HFF-Myc (cell line): ENCODE results near the gene ZFYVE27.

Experiments used
- DNase-seq: peaks from one replicate; pipeline ENCODE4 v3.0.0-alpha.2; 2011; ENCODE audit warnings: low read depth; ENCODE audit errors: extremely low read depth
- H3K4me3 ChIP-seq: replicated peaks from 2 replicates; pipeline ENCODE4 v1.5.1; 2011; ENCODE audit warnings: low read depth, mild to moderate bottlenecking, control low read depth, low read length
- TF ChIP-seq, protein P1 (sequence below): IDR thresholded peaks from 2 replicates; pipeline ENCODE4 v1.5.1; 2012; ENCODE audit warnings: mild to moderate bottlenecking, low read depth, low read length, control low read depth; ENCODE audit errors: missing control alignments

ZFYVE27 gene

DNA sequence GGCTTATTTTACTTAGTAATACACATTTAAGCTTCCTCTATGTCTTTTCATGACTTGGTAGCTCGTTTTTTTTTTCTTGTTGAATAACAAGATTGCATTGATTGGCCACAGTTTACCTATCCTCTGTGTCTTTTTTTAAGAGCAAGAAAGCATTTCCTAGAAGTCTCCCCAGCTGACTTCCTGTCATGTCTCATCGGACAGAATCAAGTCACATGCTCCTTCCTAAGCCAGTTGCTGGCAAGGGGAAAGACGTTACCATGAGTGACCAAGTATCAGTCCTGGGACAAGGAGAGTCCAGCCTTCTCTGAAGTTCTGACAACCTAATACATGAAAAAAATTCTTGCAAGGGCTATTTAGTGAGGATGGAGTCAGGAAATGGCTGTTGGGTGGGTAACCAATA is 59.7 kb downstream of the ZFYVE27 start:
- TF ChIP-seq, protein P1, sequence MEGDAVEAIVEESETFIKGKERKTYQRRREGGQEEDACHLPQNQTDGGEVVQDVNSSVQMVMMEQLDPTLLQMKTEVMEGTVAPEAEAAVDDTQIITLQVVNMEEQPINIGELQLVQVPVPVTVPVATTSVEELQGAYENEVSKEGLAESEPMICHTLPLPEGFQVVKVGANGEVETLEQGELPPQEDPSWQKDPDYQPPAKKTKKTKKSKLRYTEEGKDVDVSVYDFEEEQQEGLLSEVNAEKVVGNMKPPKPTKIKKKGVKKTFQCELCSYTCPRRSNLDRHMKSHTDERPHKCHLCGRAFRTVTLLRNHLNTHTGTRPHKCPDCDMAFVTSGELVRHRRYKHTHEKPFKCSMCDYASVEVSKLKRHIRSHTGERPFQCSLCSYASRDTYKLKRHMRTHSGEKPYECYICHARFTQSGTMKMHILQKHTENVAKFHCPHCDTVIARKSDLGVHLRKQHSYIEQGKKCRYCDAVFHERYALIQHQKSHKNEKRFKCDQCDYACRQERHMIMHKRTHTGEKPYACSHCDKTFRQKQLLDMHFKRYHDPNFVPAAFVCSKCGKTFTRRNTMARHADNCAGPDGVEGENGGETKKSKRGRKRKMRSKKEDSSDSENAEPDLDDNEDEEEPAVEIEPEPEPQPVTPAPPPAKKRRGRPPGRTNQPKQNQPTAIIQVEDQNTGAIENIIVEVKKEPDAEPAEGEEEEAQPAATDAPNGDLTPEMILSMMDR: no peak
- DNase-seq: no peak
- no peak overlapping the region for H3K4me3 ChIP-seq

DNA sequence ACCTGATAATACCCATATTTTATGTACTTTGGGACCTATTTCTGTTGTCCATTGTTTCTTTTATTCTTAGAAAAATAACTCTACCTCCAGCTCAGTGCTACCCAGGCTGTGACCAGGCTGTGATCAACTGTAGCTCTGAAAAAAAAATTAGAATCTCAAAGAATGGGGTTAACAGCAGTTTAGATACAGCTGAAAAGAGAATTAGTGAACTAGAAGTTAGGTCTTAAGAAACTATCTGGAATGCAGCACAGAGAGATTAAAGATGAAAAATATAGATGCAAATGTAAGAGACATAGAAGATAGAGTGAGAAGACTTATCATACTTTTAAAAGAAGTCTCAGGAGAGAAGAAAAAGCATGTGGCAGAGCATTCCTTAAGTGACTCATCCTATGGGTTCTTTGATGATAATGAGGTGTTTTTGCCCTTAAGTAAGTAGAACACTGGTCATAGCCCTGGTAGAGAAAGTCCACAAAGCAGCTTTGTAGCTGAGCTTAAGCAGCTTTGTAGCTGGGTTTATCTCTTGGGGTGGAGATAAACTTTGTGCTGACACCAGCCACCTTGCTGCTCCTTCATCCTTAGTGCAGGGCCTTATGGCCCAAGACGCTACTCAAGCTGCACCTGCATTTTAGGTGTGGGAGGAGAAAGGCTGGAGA is 62.2 kb downstream of the ZFYVE27 start:
- TF ChIP-seq, protein P1: no peak
- DNase-seq: no peak
- H3K4me3 ChIP-seq: no peak overlapping the region

DNA sequence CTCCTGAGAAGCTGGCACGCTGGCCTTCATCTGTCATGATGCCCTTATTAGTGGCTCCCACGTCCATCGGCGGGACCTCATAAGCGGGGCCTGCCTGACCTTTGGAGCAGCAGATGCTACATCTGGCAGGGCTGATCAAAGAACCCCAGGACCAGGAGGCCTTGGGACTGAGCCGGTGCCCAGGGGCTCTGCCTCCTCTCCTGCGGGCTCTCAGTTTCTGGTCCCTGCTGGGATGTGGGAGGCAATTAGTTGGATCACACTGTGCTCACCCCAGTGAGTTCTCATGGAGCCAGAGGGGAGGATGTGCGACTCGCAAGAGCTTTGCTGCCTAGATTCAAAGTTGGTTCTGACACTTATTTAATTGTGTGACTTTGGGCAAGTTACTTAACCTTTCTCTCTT is 63.5 kb downstream of the ZFYVE27 start:
- H3K4me3 ChIP-seq: no peak overlapping the region
- TF ChIP-seq, protein P1: no peak
- no peak for DNase-seq

DNA sequence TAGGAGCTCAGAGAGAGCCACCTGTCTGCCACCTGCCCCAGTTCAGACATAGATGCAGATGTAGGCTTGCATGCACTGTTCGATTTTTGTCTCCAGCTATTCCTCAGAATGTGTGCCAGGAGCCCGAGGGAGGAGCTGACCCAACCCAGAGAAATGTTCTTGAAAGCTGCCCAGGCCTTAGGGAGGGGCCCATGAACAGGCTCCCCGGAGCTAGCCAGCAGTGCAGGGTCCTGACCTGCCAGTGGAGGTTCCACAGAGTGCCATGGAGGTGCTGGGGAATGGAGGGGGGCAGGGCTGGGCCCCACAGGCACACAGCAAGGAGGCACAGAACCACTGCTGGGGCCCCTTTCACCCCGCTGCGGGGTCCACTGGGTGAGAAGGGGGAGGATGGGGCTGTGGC is 64.5 kb downstream of the ZFYVE27 start:
- TF ChIP-seq, protein P1: no peak
- H3K4me3 ChIP-seq: no peak overlapping the region
- no peak for DNase-seq

DNA sequence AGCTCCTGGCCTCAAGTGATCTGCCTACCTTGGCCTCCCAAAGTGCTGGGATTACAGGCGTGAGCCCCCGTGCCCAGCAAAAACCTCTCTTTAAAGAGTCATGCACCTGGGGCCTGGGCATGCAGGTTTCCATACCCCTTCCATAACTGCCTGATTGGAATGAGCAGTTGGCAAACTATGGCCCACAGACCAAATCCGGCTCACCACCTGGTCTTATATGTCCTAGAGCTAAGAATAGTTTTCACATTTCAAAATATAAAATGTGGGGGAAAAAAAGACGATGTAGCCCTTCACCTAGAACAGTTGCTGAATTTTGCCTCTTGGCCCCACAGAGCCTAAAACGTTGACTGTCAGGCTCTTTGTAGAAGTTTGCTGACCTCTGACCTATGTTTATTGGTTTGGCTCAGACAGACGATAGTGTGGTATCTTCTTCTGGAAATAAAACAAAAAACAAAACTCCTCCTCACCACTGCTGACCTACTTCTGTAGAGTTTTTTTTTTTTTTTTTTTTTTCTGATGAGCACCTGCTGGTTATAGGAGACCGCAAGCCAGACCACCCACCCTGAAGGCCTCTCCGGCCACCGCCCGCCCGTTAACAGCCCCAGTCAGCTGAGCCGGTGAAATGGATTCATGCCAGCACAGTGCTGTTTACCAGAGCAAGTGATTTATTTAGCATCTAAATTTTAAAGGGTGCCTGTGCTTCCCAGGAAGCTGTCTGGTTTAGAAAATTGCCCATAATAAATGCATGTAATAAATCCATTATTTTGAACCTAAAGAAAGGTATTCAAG is 68.4 kb downstream of the ZFYVE27 start:
- TF ChIP-seq, protein P1: no peak
- no peak for DNase-seq

DNA sequence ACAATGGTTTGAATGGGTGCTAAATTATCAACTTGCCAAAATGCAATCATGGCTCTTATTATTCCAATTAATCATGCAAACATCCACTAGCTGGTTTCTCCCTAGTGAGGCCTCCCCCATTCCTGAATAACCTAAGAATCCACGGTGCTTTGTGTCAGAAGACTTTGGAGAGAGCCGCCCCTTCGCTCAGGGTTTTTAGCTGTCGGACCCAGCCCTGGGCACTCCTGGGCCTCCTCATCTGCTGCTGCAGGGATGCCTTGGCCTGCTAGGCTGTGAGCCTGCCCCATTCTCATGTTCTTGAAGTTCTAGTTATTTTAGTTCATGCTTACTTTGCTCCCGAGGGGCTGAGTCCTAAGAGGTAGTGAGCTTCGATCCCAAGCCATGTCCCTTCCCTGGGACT is 69.0 kb downstream of the ZFYVE27 start:
- DNase-seq: no peak
- TF ChIP-seq, protein P1: no peak
- H3K4me3 ChIP-seq: no peak overlapping the region

More for the DNA sequence above, 68.4 kb downstream of the ZFYVE27 start:
- no peak overlapping the region for H3K4me3 ChIP-seq
